HG03521 (cell line): ENCODE measurements around the gene AFAP1.
"Not testable (repeated sequence)": the region's sequence is repeated elsewhere in the genome, so short reads cannot be mapped to it uniquely, and the experiment has no call there.

ENCODE experiments used
- ATAC-seq: cut with Tn5 transposase; IDR thresholded peaks from one replicate; pipeline ENCODE4 v1.9.1; 2021; ENCODE audit warnings: mild to moderate bottlenecking, moderate library complexity; ENCODE audit not compliant: unreplicated experiment

Gene AFAP1

DNA sequence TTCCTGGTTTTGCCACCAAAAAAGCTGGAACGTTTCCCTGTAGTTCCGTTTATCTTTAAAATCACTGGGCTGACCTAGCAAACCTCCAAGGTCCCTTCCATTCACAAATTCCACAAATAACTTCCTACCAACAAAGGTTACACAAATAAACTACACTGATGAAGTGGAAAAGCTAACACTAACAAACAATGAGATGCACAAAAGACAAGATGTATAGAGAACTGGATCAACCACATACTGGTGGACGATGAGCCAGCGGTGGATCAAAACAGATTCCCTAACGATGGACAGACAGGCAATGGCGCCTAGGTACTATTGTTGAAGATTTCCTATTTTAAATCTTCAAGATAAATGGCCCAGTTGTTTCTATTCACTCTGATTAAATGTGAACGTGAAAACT is 15.5 kb downstream of the AFAP1 start:
- ATAC-seq, result no peak

GRCh38 chr4:7922466-7922865 is 17.2 kb downstream of the AFAP1 start:
- no peak for ATAC-seq

DNA sequence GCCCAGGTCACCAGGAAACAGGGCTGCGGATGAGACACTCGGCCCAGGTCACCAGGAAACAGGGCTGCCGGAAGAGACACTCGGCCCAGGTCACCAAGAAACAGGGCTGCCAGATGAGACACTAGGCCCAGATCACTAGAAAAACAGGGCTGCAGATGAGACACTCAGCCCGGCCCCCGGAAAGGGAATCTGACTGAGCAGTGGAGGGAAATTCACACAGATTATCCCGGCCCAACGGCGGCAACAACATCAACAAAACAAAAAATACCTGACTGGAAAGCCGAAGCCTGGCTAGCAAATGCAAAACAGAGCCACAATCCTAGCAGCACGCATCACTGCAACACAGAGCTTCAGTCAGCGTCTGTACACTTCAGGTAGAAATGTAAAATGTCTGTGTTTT is 20.7 kb downstream of the AFAP1 start:
- ATAC-seq, result no peak

- ATAC-seq, result not testable (repeated sequence)
These were observed 21.5 kb downstream of the AFAP1 start for GRCh38 chr4:7918187-7918586.

DNA sequence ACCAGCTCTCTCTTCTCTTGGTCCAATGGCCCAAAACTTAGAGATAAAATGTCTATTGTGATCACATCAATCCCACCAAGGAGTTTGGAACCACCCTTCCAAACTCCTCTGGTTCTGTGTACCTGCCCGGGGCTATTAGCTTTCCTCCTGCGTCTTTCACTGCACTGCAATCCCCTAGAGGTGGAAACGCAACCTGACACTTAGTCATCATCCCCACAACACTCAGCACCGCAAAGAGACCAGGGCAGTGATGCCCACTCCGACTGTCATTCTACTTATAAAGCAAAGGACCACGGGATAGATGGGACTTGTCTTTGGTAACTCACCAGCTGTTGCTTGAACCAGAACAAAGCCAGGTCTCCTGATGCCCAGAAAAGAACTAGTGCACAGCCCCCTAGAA is 22.0 kb downstream of the AFAP1 start:
- ATAC-seq, result no peak

- ATAC-seq, result no peak
These were observed 23.8 kb downstream of the AFAP1 start for GRCh38 chr4:7915875-7916242.

GRCh38 chr4:7912826-7913225 is 26.8 kb downstream of the AFAP1 start:
- no peak for ATAC-seq

- ATAC-seq, result no peak
These were observed 28.6 kb downstream of the AFAP1 start for GRCh38 chr4:7910952-7911578.

DNA sequence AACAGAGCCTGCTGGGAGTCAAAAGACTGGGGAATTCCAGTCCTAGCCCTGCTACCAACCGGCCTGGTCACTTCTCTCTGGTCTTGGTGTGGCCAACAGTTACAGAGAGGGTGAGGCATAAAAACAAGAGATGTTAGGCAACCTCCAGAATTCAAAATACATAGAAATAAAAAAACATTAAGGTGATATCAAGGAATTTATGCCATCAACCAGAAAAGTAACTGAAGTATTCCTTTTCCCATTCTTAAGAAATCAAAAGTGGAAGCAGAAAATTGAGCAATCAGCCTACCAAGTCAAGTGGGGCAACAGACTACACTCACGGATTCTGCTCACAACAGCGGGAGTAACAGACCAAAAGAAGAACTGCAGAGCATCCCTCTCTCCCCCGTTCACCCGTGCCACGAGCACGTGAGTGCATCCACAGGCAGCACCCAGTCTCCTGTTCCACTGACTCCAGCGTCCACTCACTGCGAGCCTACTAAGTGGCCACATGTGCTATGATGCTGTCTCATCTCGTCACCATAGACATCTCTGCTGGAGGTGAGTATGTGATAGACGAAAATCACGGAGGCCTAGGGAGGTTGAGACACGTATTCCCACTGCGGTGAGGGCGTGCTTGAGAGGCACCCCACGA is 29.3 kb downstream of the AFAP1 start:
- ATAC-seq, result no peak

- no peak for ATAC-seq
These were observed 30.0 kb downstream of the AFAP1 start for GRCh38 chr4:7909463-7910262.

GRCh38 chr4:7908668-7909067 is 31.0 kb downstream of the AFAP1 start:
- no peak for ATAC-seq

GRCh38 chr4:7907142-7907541 is 32.5 kb downstream of the AFAP1 start:
- ATAC-seq, result no peak

- no peak for ATAC-seq
These were observed 33.4 kb downstream of the AFAP1 start for GRCh38 chr4:7906171-7906701.

DNA sequence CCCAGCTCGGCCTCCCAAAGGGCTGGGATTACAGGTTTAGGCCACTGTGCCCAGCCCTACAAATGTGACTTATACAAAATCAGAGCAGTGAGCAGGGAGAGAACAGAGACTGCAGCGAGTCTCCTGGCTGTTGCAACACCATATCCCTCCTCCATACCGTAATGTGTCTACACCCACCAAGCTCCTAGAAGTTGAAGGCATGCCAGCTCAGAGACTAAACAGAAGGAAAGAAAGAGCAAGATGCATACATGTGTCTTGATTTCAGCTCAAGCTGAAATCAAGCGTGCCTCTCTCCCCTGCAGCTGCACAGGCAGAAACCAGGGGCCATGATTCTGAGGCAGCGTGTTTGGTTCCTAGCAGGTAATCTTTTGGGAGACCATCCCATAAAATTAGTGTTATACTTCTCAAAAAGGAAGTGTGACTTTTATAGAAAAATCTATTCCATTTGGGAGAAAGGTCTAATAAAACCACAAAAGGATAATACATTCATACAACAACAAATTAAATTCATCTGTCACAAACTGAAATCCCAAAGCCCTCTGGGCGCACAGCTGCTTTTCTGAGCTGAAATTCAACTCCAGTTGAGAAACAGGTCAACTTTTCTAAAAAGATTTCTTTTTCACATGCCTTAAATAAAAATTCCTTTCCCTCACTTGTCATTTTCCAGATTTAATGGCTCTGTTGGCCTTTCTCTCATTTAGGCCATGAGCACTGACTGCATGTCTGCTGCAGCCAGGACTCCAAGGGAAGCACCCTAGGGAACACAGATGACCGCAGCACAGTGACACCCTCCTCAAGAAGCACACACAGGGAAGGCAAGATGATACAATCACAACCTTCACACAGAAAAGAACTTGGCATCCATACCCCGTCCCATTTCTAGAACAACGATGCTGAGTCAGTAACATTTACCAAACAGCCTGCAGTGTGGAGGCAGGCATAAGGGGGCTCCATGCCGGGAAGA is 34.4 kb downstream of the AFAP1 start:
- ATAC-seq, result no peak

- no peak for ATAC-seq
These were observed 35.7 kb downstream of the AFAP1 start for GRCh38 chr4:7903791-7904516.

- no peak for ATAC-seq
These were observed 36.8 kb downstream of the AFAP1 start for GRCh38 chr4:7902826-7903225.

DNA sequence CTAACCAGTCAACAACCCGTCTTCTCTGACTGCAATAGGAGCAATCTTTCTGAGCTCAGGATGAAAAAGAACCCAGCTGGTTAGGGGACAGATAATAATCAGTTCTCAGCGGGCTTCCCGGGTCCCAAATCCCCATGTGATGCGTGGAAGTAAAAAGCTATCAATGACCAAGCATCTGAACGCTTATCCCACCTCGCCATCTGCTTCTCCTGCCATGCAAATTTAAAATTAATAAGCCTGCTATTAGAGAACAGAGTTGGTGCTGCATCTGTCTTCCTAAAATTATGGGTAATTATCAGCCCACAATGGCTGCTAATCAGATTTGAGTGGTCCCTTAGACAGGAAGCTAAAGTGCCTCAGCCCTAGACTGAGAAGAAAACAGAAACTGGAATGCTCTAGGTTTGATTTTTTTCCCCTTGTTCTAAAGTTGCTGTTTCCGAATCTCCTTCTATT is 37.5 kb downstream of the AFAP1 start:
- no peak for ATAC-seq

- ATAC-seq, result no peak
These were observed 38.3 kb downstream of the AFAP1 start for GRCh38 chr4:7901311-7901885.

DNA sequence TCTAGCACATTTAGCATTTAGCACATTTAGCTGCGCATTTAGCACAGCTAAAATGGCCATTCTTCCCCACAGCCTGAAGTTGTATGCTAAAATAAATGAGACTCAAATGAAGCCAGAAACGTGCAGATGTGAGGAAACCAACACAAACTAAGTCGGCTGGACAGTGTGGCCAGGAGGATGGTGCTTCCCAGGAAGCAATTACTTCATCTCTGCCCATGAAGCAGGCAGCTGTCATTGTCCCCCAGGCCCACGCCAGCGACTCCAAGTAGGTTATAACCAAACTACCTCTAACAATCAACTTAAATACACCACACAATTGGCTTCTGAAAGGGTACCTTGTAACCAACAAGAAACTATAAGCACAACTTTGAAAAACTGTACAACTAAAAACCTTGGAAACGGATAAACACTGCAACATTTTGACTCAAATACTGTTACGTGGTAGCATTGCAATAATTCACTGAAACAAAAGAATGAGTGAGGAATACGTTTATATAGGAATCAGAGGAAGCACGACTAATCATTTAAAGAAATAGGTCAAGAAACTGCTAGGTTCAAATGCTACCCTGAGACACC is 39.2 kb downstream of the AFAP1 start:
- no peak for ATAC-seq
